ENCODE measurements around the gene AKNA.

The AKNA gene

GRCh38 chr9:114355821-114356220 lies 32.0 kb downstream of the AKNA start:
- DNase-seq = no peak

DNA sequence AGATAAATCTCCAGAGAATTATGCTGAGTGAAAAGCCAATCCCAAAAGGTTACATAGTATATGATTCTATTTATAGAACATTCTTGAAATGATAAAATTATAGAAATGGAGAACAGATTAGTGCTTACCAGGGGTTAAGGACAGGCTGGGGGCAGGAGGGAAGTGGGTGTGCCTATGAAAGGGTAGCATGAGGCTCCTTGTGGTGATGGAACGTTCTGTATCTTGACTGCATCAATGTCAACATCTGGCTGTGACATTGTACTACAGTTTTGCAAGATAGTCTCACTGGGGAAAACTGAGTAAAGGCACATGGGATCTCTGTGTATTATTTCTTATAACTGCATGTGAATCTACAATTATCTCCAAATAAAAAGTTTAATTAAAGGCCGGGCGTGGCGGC lies 35.9 kb downstream of the AKNA start:
- no peak for DNase-seq

- DNase-seq = no peak
Measured at GRCh38 chr9:114350636-114351401, 37.0 kb downstream of the AKNA start.

- no peak for DNase-seq
Measured at GRCh38 chr9:114349713-114350480, 37.9 kb downstream of the AKNA start.

DNA sequence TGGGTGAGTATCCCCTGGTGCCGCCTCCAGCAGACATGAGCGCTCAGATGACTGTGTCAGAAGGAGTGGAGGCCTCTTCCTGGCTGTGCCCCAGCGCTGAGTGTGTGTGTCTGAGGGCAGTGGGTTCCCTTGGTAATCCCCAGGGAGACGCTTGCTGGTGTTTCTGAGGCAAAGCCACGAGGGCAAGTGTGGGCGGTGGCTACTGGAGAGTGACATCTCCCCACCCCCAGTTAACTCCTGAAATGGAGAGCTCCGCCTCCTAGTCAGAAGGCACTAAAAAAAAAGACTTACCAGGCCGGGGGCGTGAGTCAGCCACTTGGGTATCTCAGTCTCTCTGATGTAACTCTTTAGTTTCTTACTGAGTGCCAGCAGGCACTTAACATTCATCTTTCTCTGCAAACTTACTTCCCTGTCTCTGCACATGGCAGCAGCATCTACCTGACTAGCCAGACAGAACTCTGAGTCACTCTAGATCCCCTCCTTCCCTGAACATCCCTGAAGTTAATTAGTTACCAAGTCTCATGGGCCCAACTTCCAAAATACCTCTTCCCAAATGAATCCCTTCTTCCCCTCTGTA lies 38.8 kb downstream of the AKNA start:
- DNase-seq = no peak

DNA sequence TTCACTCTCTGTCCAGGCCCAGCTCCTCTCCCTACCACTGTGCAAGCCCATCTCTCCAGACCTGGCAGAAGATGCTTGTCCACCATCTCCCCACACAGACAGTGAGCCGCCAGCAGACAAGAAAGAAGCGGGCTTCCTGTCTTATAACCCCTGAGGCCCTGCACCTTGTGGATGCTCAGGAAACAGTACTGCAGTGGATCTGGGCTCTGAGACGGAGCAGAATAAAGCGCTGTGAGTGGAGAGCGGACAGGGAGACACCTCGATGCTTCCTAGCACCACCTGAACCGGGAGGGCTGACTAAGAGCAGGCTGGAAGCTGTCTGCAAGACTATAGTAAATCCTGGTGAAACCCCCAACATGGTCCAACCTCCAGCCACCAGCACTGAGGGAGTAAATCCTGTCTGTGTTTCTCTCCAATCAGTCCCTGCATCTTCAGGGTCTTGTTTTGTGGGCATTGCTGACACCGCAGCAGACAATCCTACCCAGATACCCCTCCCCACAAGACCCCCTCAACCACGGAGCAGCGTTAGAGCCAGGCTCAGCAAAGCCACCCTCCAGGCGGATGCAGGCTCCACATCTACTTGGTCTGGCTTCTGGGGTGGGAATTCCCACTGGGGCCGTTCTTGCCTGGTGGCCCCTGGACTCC lies 39.4 kb downstream of the AKNA start:
- DNase-seq = no peak

DNA sequence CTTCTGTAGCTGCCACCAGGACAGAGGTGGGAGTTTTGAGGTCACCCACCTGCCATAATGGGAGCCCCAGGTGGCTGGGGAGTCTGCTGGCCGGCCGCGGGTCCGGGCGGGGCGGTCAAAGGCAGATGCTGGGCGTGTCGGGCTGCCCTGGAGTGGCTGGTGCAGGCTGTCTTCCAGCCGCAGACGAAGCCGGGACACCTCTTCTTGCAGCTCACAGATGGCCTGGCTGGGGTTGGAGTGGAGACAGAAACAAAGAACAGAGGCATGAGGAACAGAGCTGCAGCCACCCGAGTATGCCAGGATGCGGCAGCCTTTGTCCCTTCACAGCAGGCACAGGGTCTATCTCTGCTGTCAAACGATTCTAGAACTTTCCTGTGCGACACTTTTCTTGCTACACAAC lies 40.1 kb downstream of the AKNA start:
- DNase-seq = no peak

GRCh38 chr9:114346146-114346545 lies 41.6 kb downstream of the AKNA start:
- no peak for DNase-seq

GRCh38 chr9:114345493-114346065 lies 42.2 kb downstream of the AKNA start:
- DNase-seq = no peak

GRCh38 chr9:114344692-114345091 lies 43.1 kb downstream of the AKNA start:
- no peak for DNase-seq

GRCh38 chr9:114344188-114344566 lies 43.6 kb downstream of the AKNA start:
- no peak for DNase-seq

- DNase-seq = no peak
Measured at GRCh38 chr9:114343471-114344187, 44.2 kb downstream of the AKNA start.

DNA sequence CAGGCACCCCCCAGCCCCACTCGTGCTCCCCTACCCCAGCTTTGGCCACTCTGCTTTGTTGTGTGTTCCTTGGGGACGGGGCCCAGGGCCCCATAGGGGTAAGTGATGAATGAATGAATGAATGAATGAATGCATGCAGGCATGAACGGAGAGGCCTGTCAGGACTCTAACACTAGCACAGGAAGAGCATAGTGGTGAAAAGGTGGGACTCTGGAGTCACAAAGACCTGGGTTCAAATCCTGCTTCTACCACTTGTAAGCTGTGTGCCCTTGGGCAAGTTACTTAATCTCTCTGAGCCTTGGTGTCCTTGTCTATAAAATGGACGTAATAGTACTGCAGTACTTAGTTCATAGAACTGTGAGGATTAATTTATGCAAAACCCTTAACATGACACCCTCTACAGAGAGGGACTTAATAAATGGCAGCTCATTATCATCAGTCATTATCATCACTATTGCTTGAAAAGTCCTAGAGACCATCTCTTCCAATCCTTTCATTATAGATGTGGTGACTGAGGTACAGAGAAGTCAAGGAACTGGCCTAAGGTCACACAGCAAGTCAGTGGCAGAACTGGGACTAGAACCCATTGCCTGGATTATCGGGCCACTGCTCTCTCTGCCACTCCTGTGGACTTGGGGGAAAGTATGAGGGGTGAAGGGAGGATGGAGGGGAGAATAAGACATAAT lies 44.9 kb downstream of the AKNA start:
- DNase-seq = no peak

- no peak for DNase-seq
Measured at GRCh38 chr9:114341991-114342390, 45.8 kb downstream of the AKNA start.

DNA sequence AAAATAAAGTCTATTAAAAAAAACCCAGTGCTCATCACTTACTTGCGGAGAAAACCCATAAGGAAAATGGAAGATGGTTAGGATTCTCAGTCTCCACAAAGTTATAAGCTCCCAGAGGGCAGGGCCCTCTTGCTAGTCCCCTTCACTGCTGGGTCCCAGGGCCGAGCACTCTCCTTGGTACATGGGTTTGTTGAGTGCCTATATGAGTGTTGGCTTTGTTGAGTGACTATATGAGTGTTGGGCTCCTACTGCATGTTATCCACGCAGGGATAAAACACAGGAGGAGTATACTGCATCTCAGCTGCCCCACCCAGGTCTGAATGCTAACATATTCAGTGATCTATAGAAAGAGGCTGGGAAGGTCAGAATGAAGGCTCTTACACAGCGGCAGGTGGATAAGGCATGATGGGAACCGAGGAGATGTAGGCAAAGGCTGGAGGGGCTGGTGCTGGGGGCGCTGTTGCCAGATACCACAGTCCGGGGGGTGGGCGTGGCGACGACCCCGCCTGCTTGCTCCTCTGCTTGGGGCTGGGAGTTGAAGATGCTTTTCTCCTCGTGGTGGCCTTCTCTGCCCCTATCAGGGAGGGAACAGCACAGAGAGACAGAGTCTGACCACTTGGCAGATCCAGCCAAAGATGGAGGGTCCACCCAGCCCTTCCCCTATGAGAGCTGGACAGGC lies 46.5 kb downstream of the AKNA start:
- no peak for DNase-seq

GRCh38 chr9:114339130-114339908 lies 48.5 kb downstream of the AKNA start:
- no peak for DNase-seq

DNA sequence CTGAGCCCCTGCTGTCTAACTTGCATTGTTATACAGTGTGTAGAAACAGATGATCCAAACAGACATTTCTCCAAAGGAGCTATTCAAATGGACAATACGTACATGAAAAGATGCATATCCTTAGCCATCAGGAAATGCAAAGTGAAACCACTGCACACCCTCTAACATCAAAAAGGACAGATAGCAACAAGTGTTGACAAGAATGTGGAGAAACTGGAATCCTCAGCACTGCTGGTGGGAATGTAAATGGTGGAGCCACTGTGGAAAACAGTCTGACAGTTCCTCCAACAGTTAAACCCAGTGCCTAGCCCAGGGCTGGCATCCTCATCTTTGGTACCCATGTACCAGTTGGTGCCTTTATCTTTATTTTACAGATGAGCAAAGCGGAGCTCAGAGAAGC lies 49.6 kb downstream of the AKNA start:
- no peak for DNase-seq

DNA sequence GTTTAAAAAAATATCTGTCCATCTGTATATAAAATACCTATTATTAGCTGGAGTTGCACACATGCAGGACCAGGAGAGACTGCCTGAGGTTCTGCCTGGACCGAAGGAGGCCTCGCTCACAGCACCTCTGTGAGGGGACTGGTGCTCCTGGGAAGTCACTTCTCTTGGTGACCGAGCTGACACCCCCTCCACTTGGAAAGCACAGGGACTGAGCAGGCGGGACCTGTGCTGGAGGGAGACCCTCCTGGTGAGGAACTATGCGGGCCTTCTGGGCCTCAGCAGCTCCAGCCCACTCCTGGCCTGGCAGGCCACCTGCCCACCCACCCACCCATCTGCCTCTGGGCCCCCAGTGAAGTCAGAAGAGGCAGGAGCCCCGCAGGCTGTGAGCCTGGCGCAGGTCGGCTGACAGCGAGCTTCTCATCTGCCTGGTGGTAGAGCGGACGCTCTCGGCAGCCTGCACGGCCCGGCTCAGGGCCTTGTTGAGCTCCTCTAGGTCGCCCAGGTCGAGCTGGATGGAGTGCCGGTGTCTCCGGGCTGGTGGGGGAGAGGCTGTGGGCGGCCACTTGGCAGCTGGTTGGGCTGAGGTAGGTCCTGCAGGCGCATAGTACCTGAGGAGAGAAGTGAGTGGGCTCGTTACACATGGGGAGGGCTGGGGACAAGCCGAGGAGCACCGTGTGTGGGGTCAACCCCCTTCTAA lies 50.9 kb downstream of the AKNA start:
- no peak for DNase-seq

- DNase-seq = no peak
Measured at GRCh38 chr9:114336157-114336556, 51.6 kb downstream of the AKNA start.

DNA sequence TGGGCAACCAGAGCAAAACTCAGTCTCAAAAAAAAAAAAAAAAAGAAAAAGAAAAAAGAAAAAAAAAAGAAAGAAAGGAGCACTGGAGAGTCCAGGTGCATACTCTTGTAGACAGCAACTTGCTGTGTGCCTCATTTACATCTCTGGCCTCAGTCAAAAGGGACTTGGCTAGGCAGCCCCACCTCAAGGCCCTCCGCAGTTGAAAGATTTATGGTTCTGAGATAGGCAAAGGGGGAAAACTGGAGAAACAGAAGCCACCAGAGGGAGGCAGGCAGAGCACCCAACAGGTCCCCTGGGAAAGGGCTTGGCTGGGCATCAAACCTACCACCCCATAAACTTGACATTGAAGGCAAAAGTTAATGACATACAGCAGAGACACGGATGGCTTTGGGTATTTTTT lies 52.0 kb downstream of the AKNA start:
- no peak for DNase-seq

Data from NCI-H187 treated with DMSO at 0.1 percent for 48 hours (cell line).